ENCODE measurements around the gene FCRLB.

GRCh38 chr1:161771161-161771560, 49.8 kb downstream of the FCRLB start:
- TF ChIP-seq CTCF (IDR thresholded peaks at IDR 0.05; ENCODE audit: low read length) (no peak), EZH2 (IDR thresholded peaks at IDR 0.05; ENCODE audit: borderline replicate concordance, low read length) (no peak)
